Measurements from ENCODE around the gene CHCHD1. TPM values are rescaled to one million over a fixed set of nuclear protein-coding genes. Genes with fewer than 3 reads are reported as not detected.
"Not testable (repeated sequence)": the region's sequence is repeated elsewhere in the genome, so short reads cannot be mapped to it uniquely, and the experiment has no call there.

The CHCHD1 gene
- total RNA-seq, 2 donors from 2014 or later, result 30.2 to 32.8 TPM

DNA sequence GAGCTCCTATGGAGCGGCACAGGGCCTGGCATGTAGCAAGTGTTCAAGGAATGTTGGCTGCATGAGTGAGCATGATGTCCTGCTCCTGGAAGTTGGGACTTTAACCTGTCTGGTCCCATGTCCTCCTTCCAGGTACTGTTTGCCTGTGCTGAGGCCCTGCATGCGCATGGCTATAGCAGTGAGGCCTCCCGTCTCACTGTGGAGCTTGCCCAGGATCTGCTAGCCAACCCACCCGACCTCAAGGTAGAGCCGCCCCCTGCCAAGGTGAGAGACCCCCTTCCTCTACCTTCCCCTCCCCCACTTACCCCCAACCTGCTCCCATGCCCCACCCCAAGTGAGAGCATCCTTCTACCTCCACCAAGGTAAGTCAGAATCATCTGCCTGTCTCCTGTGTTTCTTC lies 11.6 kb downstream of the CHCHD1 start:
- Mint-ChIP-seq H3K27ac (no peak overlapping the region), H3K27me3 (no peaks in the 10 kb centered on the region), H3K36me3 (ENCODE audit: low read depth) (peaks cover 90% of the 10 kb centered on the region)

DNA sequence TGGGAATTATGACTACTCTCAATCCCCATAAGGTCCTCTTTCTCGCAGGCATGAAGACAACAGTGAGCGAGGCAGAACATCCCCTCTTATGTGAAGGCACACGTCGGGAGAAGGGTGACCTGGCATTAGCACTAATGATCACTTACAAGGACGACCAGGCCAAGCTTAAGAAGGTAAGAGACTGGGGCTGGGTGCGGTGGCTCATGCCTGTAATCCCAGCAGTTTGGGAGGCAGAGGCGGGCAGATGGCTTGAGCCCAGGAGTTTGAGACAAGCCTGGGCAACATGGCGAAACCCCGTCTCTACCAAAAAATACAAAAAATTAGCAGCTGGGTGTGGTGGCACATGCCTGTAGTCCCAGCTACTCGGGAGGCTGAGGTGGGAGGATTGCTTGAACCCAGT lies 13.6 kb downstream of the CHCHD1 start:
- not testable (repeated sequence) for H3K4me1 Mint-ChIP-seq; H3K4me3 Mint-ChIP-seq; ATAC-seq (replicated peaks); H3K27me3 Mint-ChIP-seq; H3K9me3 Mint-ChIP-seq; H3K27ac Mint-ChIP-seq
- peaks cover 97% of the 10 kb centered on the region for H3K36me3 Mint-ChIP-seq (ENCODE audit: low read depth)

More for the DNA sequence above, 11.6 kb downstream of the CHCHD1 start:
- no peak overlapping the region for H3K4me3 Mint-ChIP-seq
- H3K4me1 Mint-ChIP-seq, result no peaks in the 10 kb centered on the region
- ATAC-seq (replicated peaks), result no peak
- no peaks in the 10 kb centered on the region for H3K9me3 Mint-ChIP-seq

DNA sequence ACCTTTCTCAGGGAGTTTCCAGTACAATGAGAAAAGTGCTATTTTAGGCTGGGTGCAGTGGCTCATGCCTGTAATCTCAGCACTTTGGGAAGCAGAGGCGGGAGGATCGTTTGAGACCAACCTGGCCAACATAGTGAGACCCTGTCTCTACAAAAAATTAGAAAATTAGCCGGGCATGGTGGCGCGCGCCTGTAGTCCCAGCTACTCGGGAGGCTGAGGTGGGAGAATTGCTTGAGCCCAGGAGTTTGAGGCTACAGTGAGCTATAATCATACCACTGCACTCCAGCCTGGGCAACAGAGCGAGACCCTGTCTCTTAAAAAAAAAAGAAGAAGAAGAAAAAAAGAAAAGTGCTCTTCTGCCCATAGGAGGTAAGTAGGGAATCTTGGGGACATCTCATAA lies 14.2 kb downstream of the CHCHD1 start:
- ATAC-seq (replicated peaks), result not testable (repeated sequence)
- peaks cover 95% of the 10 kb centered on the region for H3K36me3 Mint-ChIP-seq (ENCODE audit: low read depth)

GRCh38 chr10:73796766-73797165 lies 14.9 kb downstream of the CHCHD1 start:
- H3K27ac Mint-ChIP-seq, result no peak overlapping the region

More for the DNA sequence above, 14.2 kb downstream of the CHCHD1 start:
- H3K4me1 Mint-ChIP-seq, H3K27ac Mint-ChIP-seq, H3K9me3 Mint-ChIP-seq, H3K27me3 Mint-ChIP-seq, H3K4me3 Mint-ChIP-seq: not testable (repeated sequence)

DNA sequence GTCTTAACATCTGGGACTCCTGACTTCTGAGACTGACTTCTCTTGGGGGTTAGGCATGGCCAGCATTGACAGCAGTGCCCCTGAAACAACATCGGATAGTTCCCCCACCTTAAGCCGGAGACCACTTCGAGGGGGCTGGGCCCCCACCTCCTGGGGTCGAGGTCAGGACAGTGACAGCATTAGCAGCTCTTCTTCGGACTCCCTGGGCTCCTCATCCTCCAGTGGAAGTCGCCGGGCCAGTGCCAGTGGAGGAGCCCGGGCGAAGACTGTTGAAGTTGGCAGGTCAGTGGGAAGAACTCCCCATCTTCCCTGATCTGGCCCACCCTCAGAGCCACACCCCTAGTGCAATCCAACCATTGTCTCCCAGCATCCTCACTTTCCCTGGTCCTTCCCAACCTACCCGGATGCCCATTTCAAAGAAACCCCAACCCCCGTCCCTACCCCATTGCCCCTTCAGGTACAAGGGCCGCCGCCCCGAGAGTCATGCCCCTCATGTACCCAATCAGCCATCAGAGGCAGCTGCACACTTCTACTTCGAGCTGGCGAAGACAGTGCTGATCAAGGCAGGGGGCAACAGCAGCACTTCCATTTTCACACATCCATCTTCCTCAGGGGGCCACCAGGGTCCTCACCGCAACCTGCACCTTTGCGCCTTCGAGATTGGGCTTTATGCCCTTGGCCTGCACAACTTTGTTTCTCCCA lies 15.6 kb downstream of the CHCHD1 start:
- Mint-ChIP-seq H3K9me3 (no peaks in the 10 kb centered on the region), H3K36me3 (ENCODE audit: low read depth) (peaks cover 98% of the 10 kb centered on the region), H3K27me3 (no peaks in the 10 kb centered on the region), H3K4me3 (no peak overlapping the region), H3K4me1 (no peaks in the 10 kb centered on the region), H3K27ac (peak overlapping the region; percentile 73)
- no peak for ATAC-seq (replicated peaks)

More at GRCh38 chr10:73796766-73797165, 14.9 kb downstream of the CHCHD1 start:
- no peaks in the 10 kb centered on the region for H3K27me3 Mint-ChIP-seq
- H3K36me3 Mint-ChIP-seq (ENCODE audit: low read depth), result peaks cover 95% of the 10 kb centered on the region
- no peaks in the 10 kb centered on the region for H3K9me3 Mint-ChIP-seq
- H3K4me3 Mint-ChIP-seq, result no peak overlapping the region
- H3K4me1 Mint-ChIP-seq, result no peaks in the 10 kb centered on the region
- ATAC-seq (replicated peaks), result no peak

- no peaks in the 10 kb centered on the region for H3K9me3 Mint-ChIP-seq
- peak overlapping the region; percentile 73 for H3K27ac Mint-ChIP-seq
- no peak for ATAC-seq (replicated peaks)
- H3K27me3 Mint-ChIP-seq, result no peaks in the 10 kb centered on the region
- peaks cover 98% of the 10 kb centered on the region for H3K36me3 Mint-ChIP-seq (ENCODE audit: low read depth)
- no peaks in the 10 kb centered on the region for H3K4me1 Mint-ChIP-seq
- H3K4me3 Mint-ChIP-seq, result no peak overlapping the region
Observed at GRCh38 chr10:73798087-73798486, 16.2 kb downstream of the CHCHD1 start.

- Mint-ChIP-seq H3K4me3 (no peak overlapping the region), H3K36me3 (ENCODE audit: low read depth) (peaks cover 98% of the 10 kb centered on the region), H3K27me3 (no peaks in the 10 kb centered on the region), H3K4me1 (peaks cover 7% of the 10 kb centered on the region), H3K27ac (peak overlapping the region; percentile 48), H3K9me3 (no peaks in the 10 kb centered on the region)
- ATAC-seq (replicated peaks), result no peak
Observed at GRCh38 chr10:73798927-73799560, 17.2 kb downstream of the CHCHD1 start.

DNA sequence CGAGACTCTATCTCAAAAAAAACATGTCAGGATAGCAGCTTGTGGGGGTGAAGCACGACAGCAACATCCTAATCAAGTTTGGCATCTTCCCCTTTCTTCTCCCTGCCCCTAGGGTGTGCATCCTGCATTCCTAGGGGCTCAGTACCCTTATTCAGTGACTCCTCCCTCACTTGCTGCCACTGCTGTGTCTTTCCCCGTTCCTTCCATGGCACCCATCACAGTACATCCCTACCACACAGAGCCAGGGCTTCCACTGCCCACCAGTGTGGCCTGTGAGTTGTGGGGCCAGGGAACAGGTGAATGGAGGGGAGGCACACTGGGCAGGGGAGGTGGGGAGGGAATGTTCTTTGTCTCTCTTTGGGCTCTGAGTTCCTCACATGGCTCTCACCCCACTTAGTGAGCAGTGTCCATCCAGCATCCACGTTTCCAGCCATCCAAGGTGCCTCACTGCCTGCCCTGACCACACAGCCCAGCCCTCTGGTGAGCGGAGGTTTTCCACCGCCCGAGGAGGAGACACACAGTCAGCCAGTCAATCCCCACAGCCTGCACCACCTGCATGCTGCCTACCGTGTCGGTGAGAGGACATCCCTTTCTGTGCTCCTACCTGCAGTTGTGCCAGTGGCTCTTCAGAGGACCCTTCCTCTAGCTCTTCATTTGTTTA lies 18.2 kb downstream of the CHCHD1 start:
- H3K36me3 Mint-ChIP-seq (ENCODE audit: low read depth), result peaks cover 98% of the 10 kb centered on the region
- peak overlapping the region; percentile 48 for H3K27ac Mint-ChIP-seq
- ATAC-seq (replicated peaks), result no peak
- peaks cover 7% of the 10 kb centered on the region for H3K4me1 Mint-ChIP-seq
- no peaks in the 10 kb centered on the region for H3K9me3 Mint-ChIP-seq
- H3K4me3 Mint-ChIP-seq, result no peak overlapping the region
- no peaks in the 10 kb centered on the region for H3K27me3 Mint-ChIP-seq

DNA sequence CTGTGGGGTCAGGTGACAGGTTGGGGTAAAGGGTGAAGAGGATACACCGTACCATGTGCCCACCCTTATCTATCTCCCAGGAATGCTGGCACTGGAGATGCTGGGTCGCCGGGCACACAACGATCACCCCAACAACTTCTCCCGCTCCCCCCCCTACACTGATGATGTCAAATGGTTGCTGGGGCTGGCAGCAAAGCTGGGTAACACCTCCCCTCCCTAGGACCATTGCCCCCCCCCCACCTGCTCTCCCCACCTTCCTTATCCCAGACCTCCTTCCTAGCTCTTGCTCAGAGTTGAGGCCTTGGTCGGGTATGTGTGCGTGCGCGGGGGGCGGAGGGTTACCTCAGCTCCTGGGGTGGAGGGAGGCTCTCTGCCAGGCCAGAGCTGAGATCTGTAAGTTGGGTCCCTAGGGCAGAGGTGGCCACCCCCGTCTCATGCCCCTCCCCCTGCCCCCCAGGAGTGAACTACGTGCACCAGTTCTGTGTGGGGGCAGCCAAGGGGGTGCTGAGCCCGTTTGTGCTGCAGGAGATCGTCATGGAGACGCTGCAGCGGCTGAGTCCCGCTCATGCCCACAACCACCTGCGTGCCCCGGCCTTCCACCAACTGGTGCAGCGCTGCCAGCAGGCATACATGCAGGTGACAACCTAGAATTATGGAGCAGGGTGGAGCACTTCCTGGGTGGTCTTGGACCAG lies 18.9 kb downstream of the CHCHD1 start:
- Mint-ChIP-seq H3K4me3 (no peak overlapping the region), H3K27ac (no peak overlapping the region), H3K4me1 (peaks cover 9% of the 10 kb centered on the region), H3K27me3 (no peaks in the 10 kb centered on the region), H3K9me3 (no peaks in the 10 kb centered on the region), H3K36me3 (ENCODE audit: low read depth) (peaks cover 97% of the 10 kb centered on the region)
- ATAC-seq (replicated peaks), result no peak

DNA sequence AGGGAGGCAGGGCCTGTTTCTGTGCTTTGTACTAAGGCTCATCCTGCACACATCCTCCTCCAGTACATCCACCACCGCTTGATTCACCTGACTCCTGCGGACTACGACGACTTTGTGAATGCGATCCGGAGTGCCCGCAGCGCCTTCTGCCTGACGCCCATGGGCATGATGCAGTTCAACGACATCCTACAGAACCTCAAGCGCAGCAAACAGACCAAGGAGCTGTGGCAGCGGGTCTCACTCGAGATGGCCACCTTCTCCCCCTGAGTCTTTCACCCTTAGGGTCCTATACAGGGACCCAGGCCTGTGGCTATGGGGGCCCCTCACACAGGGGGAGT lies 19.4 kb downstream of the CHCHD1 start:
- Mint-ChIP-seq H3K4me3 (no peak overlapping the region), H3K9me3 (no peaks in the 10 kb centered on the region), H3K27ac (no peak overlapping the region), H3K36me3 (ENCODE audit: low read depth) (peaks cover 97% of the 10 kb centered on the region), H3K27me3 (no peaks in the 10 kb centered on the region), H3K4me1 (peaks cover 14% of the 10 kb centered on the region)
- no peak for ATAC-seq (replicated peaks)

- ATAC-seq (replicated peaks), result no peak
- no peaks in the 10 kb centered on the region for H3K9me3 Mint-ChIP-seq
- peaks cover 97% of the 10 kb centered on the region for H3K36me3 Mint-ChIP-seq (ENCODE audit: low read depth)
- peaks cover 25% of the 10 kb centered on the region for H3K4me1 Mint-ChIP-seq
- no peaks in the 10 kb centered on the region for H3K27me3 Mint-ChIP-seq
- H3K4me3 Mint-ChIP-seq, result no peak overlapping the region
- H3K27ac Mint-ChIP-seq, result peak overlapping the region; percentile 90
Observed at GRCh38 chr10:73802276-73802991, 20.6 kb downstream of the CHCHD1 start.

GRCh38 chr10:73803680-73804286 lies 21.9 kb downstream of the CHCHD1 start:
- ATAC-seq (replicated peaks), result peak; percentile 68
- peaks cover 97% of the 10 kb centered on the region for H3K36me3 Mint-ChIP-seq (ENCODE audit: low read depth)
- peaks cover 27% of the 10 kb centered on the region for H3K4me1 Mint-ChIP-seq
- H3K4me3 Mint-ChIP-seq, result peak overlapping the region; percentile 15
- H3K27ac Mint-ChIP-seq, result peak overlapping the region; percentile 90
- no peaks in the 10 kb centered on the region for H3K9me3 Mint-ChIP-seq
- no peaks in the 10 kb centered on the region for H3K27me3 Mint-ChIP-seq

GRCh38 chr10:73806176-73806950 lies 24.5 kb downstream of the CHCHD1 start:
- H3K27me3 Mint-ChIP-seq, result no peaks in the 10 kb centered on the region
- peak overlapping the region; percentile 77 for H3K27ac Mint-ChIP-seq
- peaks cover 93% of the 10 kb centered on the region for H3K36me3 Mint-ChIP-seq (ENCODE audit: low read depth)
- ATAC-seq (replicated peaks), result no peak
- peak overlapping the region; percentile 49 for H3K4me3 Mint-ChIP-seq
- no peaks in the 10 kb centered on the region for H3K9me3 Mint-ChIP-seq
- H3K4me1 Mint-ChIP-seq, result peaks cover 39% of the 10 kb centered on the region

Data from activated T-helper 17 cell treated with anti-CD3 and anti-CD28 coated beads, Interleukin-2, amount 50 U/mL, for 72 hours (primary cell).